Measurements from ENCODE around the gene TRPM1. TPM values are rescaled to one million over a fixed set of nuclear protein-coding genes. Genes with fewer than 3 reads are reported as not detected.

Gene TRPM1
- total RNA-seq, 2 donors from 2014 or later: 5.5 TPM; not detected in 1

DNA sequence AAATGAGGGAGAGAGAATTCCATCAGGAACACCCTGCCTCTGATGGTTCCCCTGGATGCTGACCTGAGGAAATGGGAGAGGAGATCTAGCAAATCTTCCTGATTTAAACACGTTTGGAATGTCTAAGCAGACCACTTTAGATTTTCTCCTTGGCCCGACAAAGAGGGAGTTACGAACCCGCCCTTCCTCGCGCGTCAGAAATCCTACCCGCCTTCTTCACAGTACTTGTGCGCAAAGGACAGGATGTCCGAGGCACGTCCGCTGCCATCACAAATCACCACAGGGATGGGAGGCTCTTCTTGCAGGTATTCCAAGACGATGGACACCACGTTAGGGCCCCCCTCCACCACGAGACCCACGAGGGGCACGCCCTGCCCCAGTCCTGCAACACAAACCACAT lies 38.6 kb downstream of the TRPM1 start:
- H3K36me3 ChIP-seq: no peaks in the 10 kb centered on the region
- H3K4me3 ChIP-seq: no peak overlapping the region
- no peaks in the 10 kb centered on the region for H3K9me3 ChIP-seq
- WGBS: 81% methylated on average over 17 of the region's 17 CpGs
- H3K27ac ChIP-seq: no peak overlapping the region
- TF ChIP-seq POLR2A (IDR thresholded peaks at IDR 0.05) (no peak), POLR2AphosphoS5 (IDR thresholded peaks at IDR 0.05) (no peak), CTCF (IDR thresholded peaks at IDR 0.05) (no peak)
- intact Hi-C loops (cut with DNase I): no loop called here
- no peak for DNase-seq (ENCODE audit: low spot score)
- H3K4me1 ChIP-seq (replicated peaks): no peaks in the 10 kb centered on the region
- H3K27me3 ChIP-seq (replicated peaks; ENCODE audit: insufficient read depth): no peaks in the 10 kb centered on the region

DNA sequence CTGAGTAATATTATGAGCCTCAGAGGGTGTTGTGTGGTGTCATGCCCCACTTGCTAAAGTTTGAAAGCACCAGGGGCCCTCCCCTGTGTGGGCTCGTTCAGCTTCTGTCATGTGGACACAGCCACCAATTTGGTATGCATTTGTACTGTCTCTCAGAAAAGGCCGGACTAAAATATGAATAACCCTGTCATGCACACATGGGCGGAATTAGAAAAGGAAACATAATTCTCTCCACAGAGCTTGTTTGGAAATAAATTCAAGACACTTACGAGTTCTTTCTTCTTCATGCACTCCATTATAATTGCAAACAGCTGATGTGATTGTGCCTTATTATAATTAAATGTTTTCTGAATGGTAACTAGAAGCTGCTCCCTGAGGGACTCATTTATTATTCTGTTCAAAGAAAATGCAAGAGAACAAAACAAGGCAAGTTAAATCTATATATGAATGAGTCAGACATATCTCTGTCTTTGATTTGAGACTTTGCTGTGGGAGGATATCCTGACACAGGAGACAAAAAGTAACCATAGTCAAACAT lies 39.1 kb downstream of the TRPM1 start:
- H3K27ac ChIP-seq: no peak overlapping the region
- H3K4me1 ChIP-seq (replicated peaks): no peaks in the 10 kb centered on the region
- TF ChIP-seq POLR2AphosphoS5 (IDR thresholded peaks at IDR 0.05): no peak
- TF ChIP-seq CTCF (IDR thresholded peaks at IDR 0.05): no peak
- TF ChIP-seq POLR2A (IDR thresholded peaks at IDR 0.05): no peak
- H3K9me3 ChIP-seq: no peaks in the 10 kb centered on the region
- no peak overlapping the region for H3K4me3 ChIP-seq
- DNase-seq (ENCODE audit: low spot score): no peak
- no peaks in the 10 kb centered on the region for H3K36me3 ChIP-seq
- intact Hi-C loops (cut with DNase I): no loop called here
- no peaks in the 10 kb centered on the region for H3K27me3 ChIP-seq (replicated peaks; ENCODE audit: insufficient read depth)
- 37% methylated on average over 4 of the region's 4 CpGs for WGBS

DNA sequence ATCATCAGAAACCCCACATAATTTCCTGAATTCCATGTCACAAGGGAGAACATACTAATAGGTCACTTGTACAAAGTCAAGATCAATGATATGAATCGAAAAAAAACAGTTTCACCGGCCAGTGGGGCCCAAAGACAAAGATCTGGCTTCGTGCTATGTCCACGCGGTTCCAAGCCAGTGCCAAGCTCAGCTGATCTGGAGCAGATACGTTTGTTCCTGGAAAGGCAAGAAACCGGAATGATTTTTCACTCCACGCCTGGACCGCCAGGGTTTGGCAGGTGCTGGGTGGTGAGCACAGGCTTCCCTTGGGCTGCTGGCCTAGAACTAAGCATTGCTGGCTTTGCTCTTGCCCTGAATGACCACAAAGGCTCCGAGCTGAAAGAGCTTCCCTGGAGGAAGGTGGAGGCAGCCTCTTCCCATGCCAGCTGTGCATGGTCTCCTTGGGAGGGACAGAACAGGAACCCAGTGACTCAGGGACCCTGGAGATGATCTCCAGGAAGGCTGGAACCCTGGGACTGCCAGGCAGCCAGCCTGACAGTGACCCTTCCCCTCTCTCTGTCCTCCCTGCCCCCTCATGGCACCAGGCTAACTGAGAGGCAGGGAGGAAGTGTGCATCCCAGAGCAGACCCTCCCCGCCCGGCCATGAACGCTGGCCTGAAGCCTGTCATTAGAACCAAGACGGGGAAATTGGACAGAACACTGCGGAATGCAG lies 40.9 kb downstream of the TRPM1 start:
- no peak for DNase-seq (ENCODE audit: low spot score)
- Histone ChIP-seq H3K27me3 (replicated peaks; ENCODE audit: insufficient read depth) (no peaks in the 10 kb centered on the region), H3K4me3 (no peak overlapping the region), H3K36me3 (no peaks in the 10 kb centered on the region), H3K9me3 (no peaks in the 10 kb centered on the region), H3K27ac (no peak overlapping the region), H3K4me1 (replicated peaks) (no peaks in the 10 kb centered on the region)
- no peak for TF ChIP-seq POLR2A (IDR thresholded peaks at IDR 0.05)
- no peak for TF ChIP-seq CTCF (IDR thresholded peaks at IDR 0.05)
- no peak for TF ChIP-seq POLR2AphosphoS5 (IDR thresholded peaks at IDR 0.05)
- WGBS: 62% methylated on average over 15 of the region's 15 CpGs
- intact Hi-C loops (cut with DNase I): no loop called here

GRCh38 chr15:31058236-31058962 lies 43.1 kb downstream of the TRPM1 start:
- TF ChIP-seq CTCF (IDR thresholded peaks at IDR 0.05): no peak
- TF ChIP-seq POLR2A (IDR thresholded peaks at IDR 0.05): no peak
- TF ChIP-seq POLR2AphosphoS5 (IDR thresholded peaks at IDR 0.05): no peak
- intact Hi-C loops (cut with DNase I): no loop called here
- no peak for DNase-seq (ENCODE audit: low spot score)
- H3K4me3 ChIP-seq: no peak overlapping the region
- H3K27ac ChIP-seq: no peak overlapping the region
- no peaks in the 10 kb centered on the region for H3K36me3 ChIP-seq
- no peaks in the 10 kb centered on the region for H3K4me1 ChIP-seq (replicated peaks)
- H3K27me3 ChIP-seq (replicated peaks; ENCODE audit: insufficient read depth): no peaks in the 10 kb centered on the region
- no peaks in the 10 kb centered on the region for H3K9me3 ChIP-seq
- 88% methylated on average over 6 of the region's 6 CpGs for WGBS
